K562 (cell line): ENCODE measurements around the gene GYS1. TPM values are rescaled to one million over a fixed set of nuclear protein-coding genes. Genes with fewer than 3 reads are reported as not detected.
A peak's percentile ranks its signal among the peaks of the same experiment; 100 is the strongest.

Experiments used
- ESRRA ChIP-seq: fragments of 450-650 bp; IDR thresholded peaks from 2 replicates; pipeline ENCODE4 v1.6.1; 2014; ENCODE audit warnings: low read depth, mild to moderate bottlenecking, moderate library complexity, borderline replicate concordance
- FOXA3 ChIP-seq, 2 experiments: fragments of 450-650 bp in 1 of 2; sonication (generic) in 1 of 2; formaldehyde crosslinking; IDR thresholded peaks in 1 of 2; conservative IDR thresholded peaks in 1 of 2; 2 replicates each; pipeline versions ENCODE4 v1.4.0 to v1.8.0; 2020 to 2022; ENCODE audit warnings: mild to moderate bottlenecking in 2 of 2, missing genetic modification reagents in 1 of 2
- HDGF ChIP-seq: fragments of 450-650 bp; IDR thresholded peaks from 2 replicates; pipeline ENCODE4 v1.6.1; 2016
- HNRNPL ChIP-seq: fragments of 200-400 bp; formaldehyde crosslinking; IDR thresholded peaks from 2 replicates; pipeline ENCODE4 v1.6.1; 2017; ENCODE audit warnings: low read depth, mild to moderate bottlenecking, low read length
- HOXB6 ChIP-seq: fragments of 250-450 bp; sonication (Bioruptor Pico); IDR thresholded peaks from 2 replicates; pipeline ENCODE4 v1.5.1; 2022; ENCODE audit warnings: mild to moderate bottlenecking, borderline replicate concordance
- KDM1A ChIP-seq, 2 experiments: fragments of 450-650 bp; IDR thresholded peaks; 2 replicates each; pipeline ENCODE4 v1.6.1; 2016; ENCODE audit warnings: mild to moderate bottlenecking in 2 of 2
- TCF3 ChIP-seq: sonication (generic); formaldehyde crosslinking; IDR thresholded peaks from 2 replicates; pipeline ENCODE4 v1.4.0; 2020; ENCODE audit warnings: mild to moderate bottlenecking, missing genetic modification reagents
- ZEB2 ChIP-seq: fragments of 450-650 bp; IDR thresholded peaks from 2 replicates; pipeline ENCODE4 v1.6.1; 2016
- ZNF384 ChIP-seq: IDR thresholded peaks from 2 replicates; pipeline ENCODE4 v1.6.1; 2012; ENCODE audit warnings: low read depth, low read length, improper control_type of control experiment
- ZNF586 ChIP-seq: fragments of 450-650 bp; formaldehyde crosslinking; conservative IDR thresholded peaks from 2 replicates; pipeline ENCODE4 v1.4.0; 2020; ENCODE audit warnings: mild to moderate bottlenecking, moderate library complexity
- ZNF764 ChIP-seq: fragments of 250-450 bp; sonication (Bioruptor Pico); IDR thresholded peaks from 2 replicates; pipeline ENCODE4 v1.4.0; 2020; ENCODE audit warnings: low read depth, mild to moderate bottlenecking, moderate library complexity
- polyA plus RNA-seq, 8 experiments: library from polyadenylated mRNA; depleted of rRNA in 4 of 8; stranded (reverse) in 5 of 8; unstranded in 3 of 8; fragments of >200 nt; fragmentation: Nextera tagmentation in 2 of 8; fragmentation: Illumina TruSeq in 1 of 8; extraction: Ambion mirVana in 2 of 8; extraction: Trizol in 1 of 8; gene quantifications; 2 replicates each; pipeline versions ENCODE4 v1.2.1 to v1.2.3, GENCODE V29; 2011 to 2014; ENCODE audit warnings: inconsistent platforms in 1 of 8, missing spikeins in 1 of 8
- total RNA-seq, 7 experiments: library from RNA; depleted of rRNA in 6 of 7; stranded (reverse); fragments of >200 nt in 6 of 7; fragmentation: Illumina TruSeq in 2 of 7; extraction: Trizol in 2 of 7; gene quantifications; 2 replicates each; pipeline versions ENCODE4 v1.2.1 to v1.2.3, GENCODE V29; 2011 to 2021; ENCODE audit warnings: low replicate concordance in 1 of 7
- TF ChIP-seq, protein P1 (sequence below), 3 experiments: IDR thresholded peaks in 2 of 3; conservative IDR thresholded peaks in 1 of 3; 2 replicates each; pipeline ENCODE4 v1.5.1; 2011 to 2012; ENCODE audit warnings: low read length in 3 of 3, mild to moderate bottlenecking in 3 of 3, control low read depth in 2 of 3, improper control_type of control experiment in 1 of 3, inconsistent platforms in 1 of 3, low read depth in 1 of 3, mixed read lengths in 1 of 3, moderate library complexity in 1 of 3; ENCODE audit not compliant: insufficient read depth in 2 of 3
- TF ChIP-seq, protein P2 (sequence below): fragments of 250-450 bp; sonication (Bioruptor Pico); IDR thresholded peaks from 2 replicates; pipeline ENCODE4 v1.4.0; 2020; ENCODE audit warnings: mild to moderate bottlenecking, moderate library complexity
- TF ChIP-seq, protein P3 (sequence below): sonication (generic); formaldehyde crosslinking; IDR thresholded peaks from 2 replicates; pipeline ENCODE4 v1.8.0; 2022; ENCODE audit warnings: mild to moderate bottlenecking, missing genetic modification reagents
- TF ChIP-seq, protein P4 (sequence below): fragments of 200-800 bp; sonication (Bioruptor generic); IDR thresholded peaks from 2 replicates; pipeline ENCODE4 v1.6.1; 2017; ENCODE audit warnings: missing genetic modification characterization, missing compliant biosample characterization

The GYS1 gene
- total and polyA plus RNA-seq, 9 of the 15 experiments (the other 6 are each of a cell fraction or from before 2014, with no cell fraction given) = 1.9 to 31.1 (median 15.2) TPM

DNA sequence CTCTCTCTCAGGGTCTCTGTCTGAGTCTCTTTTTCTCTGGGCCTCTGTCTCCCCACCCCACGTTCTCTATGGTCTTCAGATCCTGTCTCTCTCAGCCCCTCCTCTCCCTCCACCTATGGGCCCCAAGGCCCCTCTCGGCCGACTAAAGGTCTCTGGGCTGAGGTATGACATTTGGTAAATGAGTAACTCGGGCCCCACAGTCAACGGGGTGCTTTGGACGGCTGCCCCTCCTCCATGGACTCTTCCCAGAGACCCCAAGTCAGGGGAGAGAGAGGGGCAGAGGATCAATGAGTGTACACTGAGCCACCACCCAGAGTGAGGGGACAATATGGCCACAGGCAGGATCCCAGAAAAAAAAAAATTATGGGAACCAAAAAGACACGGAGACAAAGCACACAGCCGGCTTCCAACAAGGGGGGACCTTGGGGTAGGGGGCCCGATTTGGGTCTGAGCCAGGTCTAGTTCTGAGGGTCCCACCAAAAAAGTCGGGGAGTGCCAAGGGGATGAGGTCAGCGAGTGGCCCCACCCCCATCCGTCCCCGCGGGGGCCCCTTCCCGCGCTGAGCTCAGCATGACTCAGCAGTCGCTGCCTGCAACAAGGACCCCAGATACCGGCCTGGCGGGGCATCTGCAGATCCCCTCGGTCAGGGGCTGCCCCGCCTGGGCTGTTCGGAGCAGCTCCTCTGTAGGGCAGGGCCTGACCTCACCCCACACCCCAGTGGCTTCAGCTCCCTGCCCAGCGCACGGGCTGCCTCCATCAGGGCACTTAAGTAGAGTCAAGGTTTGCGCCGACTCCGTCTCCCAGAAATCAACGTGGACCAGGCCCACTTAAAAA, 29.5 kb downstream of the GYS1 start (continued):
- TF ChIP-seq, protein P1, sequence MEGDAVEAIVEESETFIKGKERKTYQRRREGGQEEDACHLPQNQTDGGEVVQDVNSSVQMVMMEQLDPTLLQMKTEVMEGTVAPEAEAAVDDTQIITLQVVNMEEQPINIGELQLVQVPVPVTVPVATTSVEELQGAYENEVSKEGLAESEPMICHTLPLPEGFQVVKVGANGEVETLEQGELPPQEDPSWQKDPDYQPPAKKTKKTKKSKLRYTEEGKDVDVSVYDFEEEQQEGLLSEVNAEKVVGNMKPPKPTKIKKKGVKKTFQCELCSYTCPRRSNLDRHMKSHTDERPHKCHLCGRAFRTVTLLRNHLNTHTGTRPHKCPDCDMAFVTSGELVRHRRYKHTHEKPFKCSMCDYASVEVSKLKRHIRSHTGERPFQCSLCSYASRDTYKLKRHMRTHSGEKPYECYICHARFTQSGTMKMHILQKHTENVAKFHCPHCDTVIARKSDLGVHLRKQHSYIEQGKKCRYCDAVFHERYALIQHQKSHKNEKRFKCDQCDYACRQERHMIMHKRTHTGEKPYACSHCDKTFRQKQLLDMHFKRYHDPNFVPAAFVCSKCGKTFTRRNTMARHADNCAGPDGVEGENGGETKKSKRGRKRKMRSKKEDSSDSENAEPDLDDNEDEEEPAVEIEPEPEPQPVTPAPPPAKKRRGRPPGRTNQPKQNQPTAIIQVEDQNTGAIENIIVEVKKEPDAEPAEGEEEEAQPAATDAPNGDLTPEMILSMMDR (IDR thresholded peaks at IDR 0.05 in 2 of 3, conservative IDR thresholded peaks at IDR 0.05 in 1 of 3; ENCODE audit: insufficient read depth in 2 of 3, low read depth in 1 of 3, low read length in 3 of 3) = peak in 1 of 3 experiments; percentile 4; a peak in 2 of 6 replicates
- TF ChIP-seq ESRRA (peak; percentile 55; the same call in 1 of the 2 replicates), FOXA3 (CRISPR knock-in tag; conservative IDR thresholded peaks at IDR 0.05 in 1 of 2, IDR thresholded peaks at IDR 0.05 in 1 of 2) (0 out of 4 replicates have a peak, but pooled peaks of 1 of the 2 experiments have one; percentile 18), HOXB6 (CRISPR knock-in tag) (no peak), HNRNPL (0 out of 2 replicates have a peak, but pooled peaks have one; percentile 37), ZNF764 (CRISPR knock-in tag) (no peak), TCF3 (CRISPR knock-in tag) (peak; percentile 33; the same call in 1 of the 2 replicates), HDGF (no peak), ZEB2 (0 out of 2 replicates have a peak, but pooled peaks have one; percentile 8), ZNF586 (no peak), ZNF384 (peak; percentile 53; the same call in 1 of the 2 replicates), KDM1A (IDR thresholded peaks at IDR 0.05) (0 out of 4 replicates have a peak, but pooled peaks of 1 of the 2 experiments have one; percentile 15)
- TF ChIP-seq, protein P2, sequence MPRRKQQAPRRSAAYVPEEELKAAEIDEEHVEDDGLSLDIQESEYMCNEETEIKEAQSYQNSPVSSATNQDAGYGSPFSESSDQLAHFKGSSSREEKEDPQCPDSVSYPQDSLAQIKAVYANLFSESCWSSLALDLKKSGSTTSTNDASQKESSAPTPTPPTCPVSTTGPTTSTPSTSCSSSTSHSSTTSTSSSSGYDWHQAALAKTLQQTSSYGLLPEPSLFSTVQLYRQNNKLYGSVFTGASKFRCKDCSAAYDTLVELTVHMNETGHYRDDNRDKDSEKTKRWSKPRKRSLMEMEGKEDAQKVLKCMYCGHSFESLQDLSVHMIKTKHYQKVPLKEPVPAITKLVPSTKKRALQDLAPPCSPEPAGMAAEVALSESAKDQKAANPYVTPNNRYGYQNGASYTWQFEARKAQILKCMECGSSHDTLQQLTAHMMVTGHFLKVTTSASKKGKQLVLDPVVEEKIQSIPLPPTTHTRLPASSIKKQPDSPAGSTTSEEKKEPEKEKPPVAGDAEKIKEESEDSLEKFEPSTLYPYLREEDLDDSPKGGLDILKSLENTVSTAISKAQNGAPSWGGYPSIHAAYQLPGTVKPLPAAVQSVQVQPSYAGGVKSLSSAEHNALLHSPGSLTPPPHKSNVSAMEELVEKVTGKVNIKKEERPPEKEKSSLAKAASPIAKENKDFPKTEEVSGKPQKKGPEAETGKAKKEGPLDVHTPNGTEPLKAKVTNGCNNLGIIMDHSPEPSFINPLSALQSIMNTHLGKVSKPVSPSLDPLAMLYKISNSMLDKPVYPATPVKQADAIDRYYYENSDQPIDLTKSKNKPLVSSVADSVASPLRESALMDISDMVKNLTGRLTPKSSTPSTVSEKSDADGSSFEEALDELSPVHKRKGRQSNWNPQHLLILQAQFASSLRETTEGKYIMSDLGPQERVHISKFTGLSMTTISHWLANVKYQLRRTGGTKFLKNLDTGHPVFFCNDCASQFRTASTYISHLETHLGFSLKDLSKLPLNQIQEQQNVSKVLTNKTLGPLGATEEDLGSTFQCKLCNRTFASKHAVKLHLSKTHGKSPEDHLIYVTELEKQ (CRISPR knock-in tag) = 0 out of 2 replicates have a peak, but pooled peaks have one; percentile 72
- TF ChIP-seq, protein P3, sequence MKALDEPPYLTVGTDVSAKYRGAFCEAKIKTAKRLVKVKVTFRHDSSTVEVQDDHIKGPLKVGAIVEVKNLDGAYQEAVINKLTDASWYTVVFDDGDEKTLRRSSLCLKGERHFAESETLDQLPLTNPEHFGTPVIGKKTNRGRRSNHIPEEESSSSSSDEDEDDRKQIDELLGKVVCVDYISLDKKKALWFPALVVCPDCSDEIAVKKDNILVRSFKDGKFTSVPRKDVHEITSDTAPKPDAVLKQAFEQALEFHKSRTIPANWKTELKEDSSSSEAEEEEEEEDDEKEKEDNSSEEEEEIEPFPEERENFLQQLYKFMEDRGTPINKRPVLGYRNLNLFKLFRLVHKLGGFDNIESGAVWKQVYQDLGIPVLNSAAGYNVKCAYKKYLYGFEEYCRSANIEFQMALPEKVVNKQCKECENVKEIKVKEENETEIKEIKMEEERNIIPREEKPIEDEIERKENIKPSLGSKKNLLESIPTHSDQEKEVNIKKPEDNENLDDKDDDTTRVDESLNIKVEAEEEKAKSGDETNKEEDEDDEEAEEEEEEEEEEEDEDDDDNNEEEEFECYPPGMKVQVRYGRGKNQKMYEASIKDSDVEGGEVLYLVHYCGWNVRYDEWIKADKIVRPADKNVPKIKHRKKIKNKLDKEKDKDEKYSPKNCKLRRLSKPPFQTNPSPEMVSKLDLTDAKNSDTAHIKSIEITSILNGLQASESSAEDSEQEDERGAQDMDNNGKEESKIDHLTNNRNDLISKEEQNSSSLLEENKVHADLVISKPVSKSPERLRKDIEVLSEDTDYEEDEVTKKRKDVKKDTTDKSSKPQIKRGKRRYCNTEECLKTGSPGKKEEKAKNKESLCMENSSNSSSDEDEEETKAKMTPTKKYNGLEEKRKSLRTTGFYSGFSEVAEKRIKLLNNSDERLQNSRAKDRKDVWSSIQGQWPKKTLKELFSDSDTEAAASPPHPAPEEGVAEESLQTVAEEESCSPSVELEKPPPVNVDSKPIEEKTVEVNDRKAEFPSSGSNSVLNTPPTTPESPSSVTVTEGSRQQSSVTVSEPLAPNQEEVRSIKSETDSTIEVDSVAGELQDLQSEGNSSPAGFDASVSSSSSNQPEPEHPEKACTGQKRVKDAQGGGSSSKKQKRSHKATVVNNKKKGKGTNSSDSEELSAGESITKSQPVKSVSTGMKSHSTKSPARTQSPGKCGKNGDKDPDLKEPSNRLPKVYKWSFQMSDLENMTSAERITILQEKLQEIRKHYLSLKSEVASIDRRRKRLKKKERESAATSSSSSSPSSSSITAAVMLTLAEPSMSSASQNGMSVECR (CRISPR knock-in tag) = peak; percentile 88
- TF ChIP-seq, protein P4, sequence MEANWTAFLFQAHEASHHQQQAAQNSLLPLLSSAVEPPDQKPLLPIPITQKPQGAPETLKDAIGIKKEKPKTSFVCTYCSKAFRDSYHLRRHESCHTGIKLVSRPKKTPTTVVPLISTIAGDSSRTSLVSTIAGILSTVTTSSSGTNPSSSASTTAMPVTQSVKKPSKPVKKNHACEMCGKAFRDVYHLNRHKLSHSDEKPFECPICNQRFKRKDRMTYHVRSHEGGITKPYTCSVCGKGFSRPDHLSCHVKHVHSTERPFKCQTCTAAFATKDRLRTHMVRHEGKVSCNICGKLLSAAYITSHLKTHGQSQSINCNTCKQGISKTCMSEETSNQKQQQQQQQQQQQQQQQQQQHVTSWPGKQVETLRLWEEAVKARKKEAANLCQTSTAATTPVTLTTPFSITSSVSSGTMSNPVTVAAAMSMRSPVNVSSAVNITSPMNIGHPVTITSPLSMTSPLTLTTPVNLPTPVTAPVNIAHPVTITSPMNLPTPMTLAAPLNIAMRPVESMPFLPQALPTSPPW (CRISPR knock-in tag) = peak; percentile 94
